Measurements from ENCODE around the gene NXF3. TPM values are rescaled to one million over a fixed set of nuclear protein-coding genes. Genes with fewer than 3 reads are reported as not detected.

NXF3 gene
- total RNA-seq, 2 donors from 2014 or later, result 0.40 TPM; not detected in 1

- H3K4me3 ChIP-seq, result no peak overlapping the region
- DNase-seq, result no peak
- no peak for TF ChIP-seq CTCF (IDR thresholded peaks at IDR 0.05)
- no peak overlapping the region for H3K9ac ChIP-seq (ENCODE audit: low read depth in 2 of 2, low read length in 2 of 2)
- H3K36me3 ChIP-seq, result no peaks in the 10 kb centered on the region
- H3K4me1 ChIP-seq, result no peaks in the 10 kb centered on the region
- intact Hi-C loops (cut with DNase I), result no loop called here
- no peaks in the 10 kb centered on the region for H3K27me3 ChIP-seq
- H3K9me3 ChIP-seq, result no peaks in the 10 kb centered on the region
- no peak overlapping the region for H3K27ac ChIP-seq
These were observed 19.5 kb downstream of the NXF3 start for GRCh38 chrX:103073467-103073866.

DNA sequence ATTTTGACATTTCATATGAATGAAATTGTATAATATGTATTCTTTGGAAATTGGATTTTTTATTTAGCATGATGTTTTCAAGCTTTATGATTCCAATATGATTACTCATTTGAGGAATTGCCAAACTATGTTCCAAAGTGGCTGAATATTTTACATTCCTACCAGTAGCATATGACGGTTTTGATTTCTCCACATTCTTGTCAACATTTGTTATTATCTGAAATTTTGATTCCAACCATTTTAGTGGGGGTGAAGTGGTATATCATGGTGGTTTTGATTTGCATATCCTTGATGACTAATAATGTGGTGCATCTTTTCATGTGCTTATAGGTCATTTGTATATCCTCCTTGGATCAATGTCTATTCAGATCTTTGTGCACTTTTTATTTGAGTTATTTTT, 26.3 kb downstream of the NXF3 start:
- TF ChIP-seq CTCF (IDR thresholded peaks at IDR 0.05), result no peak
- intact Hi-C loops (cut with DNase I), result no loop called here
- Histone ChIP-seq H3K36me3 (no peaks in the 10 kb centered on the region), H3K4me1 (no peaks in the 10 kb centered on the region), H3K4me3 (no peak overlapping the region), H3K9me3 (no peaks in the 10 kb centered on the region), H3K9ac (ENCODE audit: low read depth in 2 of 2, low read length in 2 of 2) (no peak overlapping the region), H3K27me3 (no peaks in the 10 kb centered on the region), H3K27ac (no peak overlapping the region)
- no peak for DNase-seq

DNA sequence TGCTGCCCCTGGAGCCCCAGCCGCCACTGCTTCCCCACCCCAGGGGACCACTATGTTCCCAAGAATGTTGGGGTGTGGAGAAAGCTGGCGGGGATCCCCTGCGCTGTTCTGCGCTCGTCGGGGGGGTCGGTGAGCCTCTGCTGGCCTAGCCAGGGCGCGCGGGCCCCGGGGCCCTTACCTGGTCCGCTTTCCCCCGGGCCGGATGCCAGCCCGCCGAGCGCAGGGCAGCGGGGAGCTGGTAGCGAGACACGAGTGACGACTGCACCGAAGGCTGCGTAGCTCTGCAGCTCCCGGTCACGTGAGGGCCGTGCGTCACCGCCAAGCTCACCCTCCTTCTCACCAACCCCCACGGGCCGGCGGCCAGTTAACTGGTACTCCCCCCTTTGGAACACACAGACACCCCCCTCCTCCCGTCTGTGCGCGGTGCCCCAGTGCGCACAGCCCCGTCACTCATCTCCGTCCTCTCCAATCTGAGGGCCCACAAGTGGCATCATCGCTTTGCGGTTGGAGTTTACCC, 29.0 kb downstream of the NXF3 start, which contains the start of gene BEX1:
BEX1 (minus strand) TSS at position 254 of the 517 bp plus-strand sequence. CDS start 897 bp downstream, outside the sequence.
- no peak for TF ChIP-seq CTCF (IDR thresholded peaks at IDR 0.05)
- Histone ChIP-seq H3K36me3 (no peaks in the 10 kb centered on the region), H3K9ac (ENCODE audit: low read depth in 2 of 2, low read length in 2 of 2) (no peak within 1 kb of the TSS), H3K4me3 (no peak within 1 kb of the TSS), H3K4me1 (no peaks in the 10 kb centered on the region), H3K27me3 (no peaks in the 10 kb centered on the region), H3K9me3 (no peaks in the 10 kb centered on the region), H3K27ac (no peak within 1 kb of the TSS)
- intact Hi-C loops (cut with DNase I), result no loop called here
- no peak for DNase-seq

- H3K27ac ChIP-seq, result no peak overlapping the region
- H3K9me3 ChIP-seq, result no peaks in the 10 kb centered on the region
- no peak for TF ChIP-seq CTCF (IDR thresholded peaks at IDR 0.05)
- intact Hi-C loops (cut with DNase I), result no loop called here
- no peaks in the 10 kb centered on the region for H3K4me1 ChIP-seq
- H3K4me3 ChIP-seq, result no peak overlapping the region
- DNase-seq, result no peak
- no peaks in the 10 kb centered on the region for H3K36me3 ChIP-seq
- no peaks in the 10 kb centered on the region for H3K27me3 ChIP-seq
- no peak overlapping the region for H3K9ac ChIP-seq (ENCODE audit: low read depth in 2 of 2, low read length in 2 of 2)
These were observed 29.6 kb downstream of the NXF3 start for GRCh38 chrX:103063191-103063845.

- intact Hi-C loops (cut with DNase I), result no loop called here
- H3K27ac ChIP-seq, result no peak overlapping the region
- no peaks in the 10 kb centered on the region for H3K9me3 ChIP-seq
- H3K4me1 ChIP-seq, result no peaks in the 10 kb centered on the region
- no peak overlapping the region for H3K4me3 ChIP-seq
- TF ChIP-seq CTCF (IDR thresholded peaks at IDR 0.05), result no peak
- H3K36me3 ChIP-seq, result no peaks in the 10 kb centered on the region
- DNase-seq, result no peak
- H3K9ac ChIP-seq (ENCODE audit: low read depth in 2 of 2, low read length in 2 of 2), result no peak overlapping the region
- no peaks in the 10 kb centered on the region for H3K27me3 ChIP-seq
These were observed 31.5 kb downstream of the NXF3 start for GRCh38 chrX:103061486-103061885.
